Osteoblast (primary cell): Measurements from ENCODE around the gene CRADD. TPM values are rescaled to one million over a fixed set of nuclear protein-coding genes. Genes with fewer than 3 reads are reported as not detected.
"Not testable (repeated sequence)": the region's sequence is repeated elsewhere in the genome, so short reads cannot be mapped to it uniquely, and the experiment has no call there.

Experiments used
- DNase-seq: peaks from one replicate; pipeline ENCODE4 v3.0.0; 2011; ENCODE audit warnings: low spot score, mixed read lengths; ENCODE audit not compliant: insufficient read length; ENCODE audit errors: missing footprints
- H2AFZ ChIP-seq: 2 replicates; pipeline ENCODE4 v1.6.0; 2011; ENCODE audit warnings: mild to moderate bottlenecking, low read length
- H3K27ac ChIP-seq: 2 replicates; pipeline ENCODE4 v1.5.1; 2011; ENCODE audit warnings: mild to moderate bottlenecking, low read depth, low read length, moderate library complexity
- H3K27me3 ChIP-seq: 2 replicates; pipeline ENCODE4 v1.6.0; 2012; ENCODE audit warnings: mild to moderate bottlenecking, control low read depth, inconsistent platforms, low read length, moderate library complexity; ENCODE audit not compliant: insufficient read depth
- H3K36me3 ChIP-seq: 2 replicates; pipeline ENCODE4 v1.5.1; 2011; ENCODE audit warnings: mild to moderate bottlenecking, low read length, control low read depth, moderate library complexity; ENCODE audit not compliant: insufficient read depth
- H3K4me1 ChIP-seq: 2 replicates; pipeline ENCODE4 v1.5.1; 2011; ENCODE audit warnings: mild to moderate bottlenecking, low read length, control low read depth, moderate library complexity; ENCODE audit not compliant: insufficient read depth
- H3K4me2 ChIP-seq: 2 replicates; pipeline ENCODE4 v1.6.0; 2011; ENCODE audit warnings: mild to moderate bottlenecking, low read length; ENCODE audit not compliant: insufficient read depth
- H3K4me3 ChIP-seq: fragments of 200-600 bp; sonication (generic); 3 replicates; pipeline ENCODE4 v1.5.1; 2012; ENCODE audit warnings: mild to moderate bottlenecking, low read length, inconsistent platforms; ENCODE audit not compliant: insufficient read depth
- H3K79me2 ChIP-seq: 2 replicates; pipeline ENCODE4 v1.6.0; 2012; ENCODE audit warnings: mild to moderate bottlenecking, low read length, control low read depth, inconsistent platforms; ENCODE audit not compliant: insufficient read depth
- H3K9me3 ChIP-seq: 2 replicates; pipeline ENCODE4 v1.5.1; 2011; ENCODE audit warnings: low read depth, low read length, control low read depth
- H4K20me1 ChIP-seq: 2 replicates; pipeline ENCODE4 v1.6.0; 2012; ENCODE audit warnings: mild to moderate bottlenecking, low read length, control low read depth; ENCODE audit not compliant: insufficient read depth
- total RNA-seq: library from RNA; depleted of rRNA; stranded (reverse); fragments of >200 nt; gene quantifications from 2 replicates; pipeline ENCODE4 v1.2.3, GENCODE V29; 2012
- TF ChIP-seq, protein P1 (sequence below): IDR thresholded peaks from 2 replicates; pipeline ENCODE4 v1.5.1; 2011; ENCODE audit warnings: mild to moderate bottlenecking, low read depth, low read length, moderate library complexity; ENCODE audit errors: extremely low read depth

The CRADD gene
- total RNA-seq, 1 donor = 15.6 TPM

DNA sequence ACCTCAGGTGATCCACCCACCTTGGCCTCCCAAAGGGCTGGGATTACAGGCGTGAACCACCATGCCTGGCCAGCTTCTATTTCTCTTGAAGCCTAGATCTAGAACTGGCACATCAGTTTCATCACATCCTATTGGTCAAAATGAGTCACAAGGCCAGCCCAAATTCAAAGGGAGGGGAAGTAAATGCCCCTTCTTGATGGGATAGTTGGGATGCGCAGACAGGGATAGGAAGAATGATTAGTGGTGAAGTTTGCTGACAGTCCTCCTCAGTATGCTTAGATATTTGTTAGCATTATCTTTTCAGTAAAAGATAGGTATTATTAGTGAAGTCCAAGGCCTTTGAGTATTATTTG, 33.4 kb downstream of the CRADD start:
- H3K79me2 ChIP-seq = no peaks in the 10 kb centered on the region
- H3K4me1 ChIP-seq = peaks cover 21% of the 10 kb centered on the region
- DNase-seq = no peak
- no peak overlapping the region for H3K4me3 ChIP-seq
- H2AFZ ChIP-seq = no peak overlapping the region
- no peak overlapping the region for H3K27ac ChIP-seq
- peaks cover 7% of the 10 kb centered on the region for H3K9me3 ChIP-seq
- H3K27me3 ChIP-seq = no peaks in the 10 kb centered on the region
- no peaks in the 10 kb centered on the region for H4K20me1 ChIP-seq
- no peaks in the 10 kb centered on the region for H3K36me3 ChIP-seq
- TF ChIP-seq, protein P1, sequence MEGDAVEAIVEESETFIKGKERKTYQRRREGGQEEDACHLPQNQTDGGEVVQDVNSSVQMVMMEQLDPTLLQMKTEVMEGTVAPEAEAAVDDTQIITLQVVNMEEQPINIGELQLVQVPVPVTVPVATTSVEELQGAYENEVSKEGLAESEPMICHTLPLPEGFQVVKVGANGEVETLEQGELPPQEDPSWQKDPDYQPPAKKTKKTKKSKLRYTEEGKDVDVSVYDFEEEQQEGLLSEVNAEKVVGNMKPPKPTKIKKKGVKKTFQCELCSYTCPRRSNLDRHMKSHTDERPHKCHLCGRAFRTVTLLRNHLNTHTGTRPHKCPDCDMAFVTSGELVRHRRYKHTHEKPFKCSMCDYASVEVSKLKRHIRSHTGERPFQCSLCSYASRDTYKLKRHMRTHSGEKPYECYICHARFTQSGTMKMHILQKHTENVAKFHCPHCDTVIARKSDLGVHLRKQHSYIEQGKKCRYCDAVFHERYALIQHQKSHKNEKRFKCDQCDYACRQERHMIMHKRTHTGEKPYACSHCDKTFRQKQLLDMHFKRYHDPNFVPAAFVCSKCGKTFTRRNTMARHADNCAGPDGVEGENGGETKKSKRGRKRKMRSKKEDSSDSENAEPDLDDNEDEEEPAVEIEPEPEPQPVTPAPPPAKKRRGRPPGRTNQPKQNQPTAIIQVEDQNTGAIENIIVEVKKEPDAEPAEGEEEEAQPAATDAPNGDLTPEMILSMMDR = no peak
- H3K4me2 ChIP-seq = no peak overlapping the region

DNA sequence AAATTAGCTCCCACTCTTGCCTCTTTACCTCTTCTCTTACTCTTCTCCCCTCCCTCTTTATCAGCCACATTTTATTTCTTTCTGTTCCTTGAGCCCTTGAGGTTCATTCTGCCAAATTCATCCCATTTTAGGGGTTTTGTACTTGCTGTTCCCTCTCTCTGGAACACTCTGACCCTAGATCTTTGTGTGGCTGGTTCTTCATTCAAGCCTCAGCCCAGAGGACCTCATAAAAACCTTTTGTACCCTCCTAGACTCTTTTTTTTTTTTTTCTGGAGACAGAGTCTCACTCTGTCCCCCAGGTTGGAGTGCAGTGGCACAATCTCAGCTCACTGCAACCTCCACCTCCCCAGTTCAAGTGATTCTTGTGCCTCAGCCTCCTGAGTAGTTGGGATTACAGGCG, 34.3 kb downstream of the CRADD start:
- H3K9me3 ChIP-seq, H3K4me2 ChIP-seq: not testable (repeated sequence)
- peak; percentile 26 for DNase-seq

DNA sequence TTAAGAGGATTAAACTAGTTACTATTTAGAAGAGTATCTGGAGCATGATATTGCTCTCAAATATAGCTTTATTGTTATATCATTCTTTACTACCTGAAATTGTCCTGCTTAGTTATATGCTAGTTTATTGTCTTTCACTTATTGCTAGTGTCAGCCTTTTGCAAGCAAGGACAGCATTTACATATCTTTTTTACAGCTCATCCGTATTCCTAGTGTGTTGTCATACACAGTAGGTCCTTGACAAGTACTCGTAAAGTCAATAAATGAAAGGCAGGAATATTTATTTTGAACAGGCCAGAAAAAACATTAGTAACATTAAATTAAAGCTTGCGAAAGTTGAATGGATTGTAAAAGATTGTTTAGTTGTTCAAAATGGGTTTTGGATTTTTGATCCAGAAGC, 35.0 kb downstream of the CRADD start:
- H3K4me2 ChIP-seq = no peak overlapping the region
- no peak overlapping the region for H3K27ac ChIP-seq
- H3K27me3 ChIP-seq = no peaks in the 10 kb centered on the region
- no peak for DNase-seq
- H3K9me3 ChIP-seq = peaks cover 7% of the 10 kb centered on the region
- peaks cover 5% of the 10 kb centered on the region for H3K4me1 ChIP-seq
- H3K36me3 ChIP-seq = no peaks in the 10 kb centered on the region
- H3K79me2 ChIP-seq = no peaks in the 10 kb centered on the region
- H3K4me3 ChIP-seq = no peak overlapping the region
- H2AFZ ChIP-seq = no peak overlapping the region
- TF ChIP-seq, protein P1 = no peak
- H4K20me1 ChIP-seq = no peaks in the 10 kb centered on the region

More for the DNA sequence above, 34.3 kb downstream of the CRADD start:
- not testable (repeated sequence) for H3K79me2 ChIP-seq, H3K27me3 ChIP-seq, H3K27ac ChIP-seq, H3K36me3 ChIP-seq, H2AFZ ChIP-seq, H4K20me1 ChIP-seq, H3K4me3 ChIP-seq
- peaks cover 11% of the 10 kb centered on the region for H3K4me1 ChIP-seq

DNA sequence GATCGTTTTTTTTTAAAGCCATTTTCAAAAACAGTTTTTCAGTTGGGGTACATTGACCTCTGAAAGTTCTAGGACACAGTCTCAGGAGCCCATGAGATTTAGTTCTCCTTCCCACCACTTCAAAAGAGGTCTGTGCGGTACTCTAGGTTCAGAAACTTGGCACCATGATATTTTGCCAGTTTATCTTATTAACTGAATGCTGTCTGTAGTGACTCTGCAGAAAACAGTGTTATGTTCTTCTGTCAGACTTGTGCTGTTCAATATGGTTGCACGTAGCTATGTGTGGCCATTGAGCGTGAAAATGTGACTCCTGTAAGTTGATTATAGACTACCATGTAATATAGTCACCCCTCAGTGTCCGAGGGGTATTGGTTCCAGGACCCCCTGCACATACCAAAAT, 35.9 kb downstream of the CRADD start:
- Histone ChIP-seq H3K4me3 (no peak overlapping the region), H3K4me2 (no peak overlapping the region), H3K9me3 (peaks cover 7% of the 10 kb centered on the region), H2AFZ (peak overlapping the region; percentile 64), H4K20me1 (no peaks in the 10 kb centered on the region), H3K27me3 (no peaks in the 10 kb centered on the region), H3K36me3 (no peaks in the 10 kb centered on the region), H3K79me2 (no peaks in the 10 kb centered on the region), H3K27ac (no peak overlapping the region), H3K4me1 (no peaks in the 10 kb centered on the region)
- no peak for DNase-seq
- TF ChIP-seq, protein P1 = no peak
